GM08714 (cell line): ENCODE data around the gene HEATR5A.

ENCODE experiments used
- H3K4me3 ChIP-seq: fragments of 200-500 bp; sonication (Bioruptor generic); 2 replicates; pipeline ENCODE4 v1.5.1; 2014; ENCODE audit warnings: mild to moderate bottlenecking, low read length, inconsistent platforms
- ZNF274 ChIP-seq: IDR thresholded peaks from 2 replicates; pipeline ENCODE4 v1.6.1; 2012; ENCODE audit warnings: mild to moderate bottlenecking, low read depth, low read length

The HEATR5A gene

GRCh38 chr14:31300296-31300695 lies 120.1 kb downstream of the HEATR5A start:
- no peak overlapping the region for H3K4me3 ChIP-seq
- TF ChIP-seq ZNF274, result no peak

DNA sequence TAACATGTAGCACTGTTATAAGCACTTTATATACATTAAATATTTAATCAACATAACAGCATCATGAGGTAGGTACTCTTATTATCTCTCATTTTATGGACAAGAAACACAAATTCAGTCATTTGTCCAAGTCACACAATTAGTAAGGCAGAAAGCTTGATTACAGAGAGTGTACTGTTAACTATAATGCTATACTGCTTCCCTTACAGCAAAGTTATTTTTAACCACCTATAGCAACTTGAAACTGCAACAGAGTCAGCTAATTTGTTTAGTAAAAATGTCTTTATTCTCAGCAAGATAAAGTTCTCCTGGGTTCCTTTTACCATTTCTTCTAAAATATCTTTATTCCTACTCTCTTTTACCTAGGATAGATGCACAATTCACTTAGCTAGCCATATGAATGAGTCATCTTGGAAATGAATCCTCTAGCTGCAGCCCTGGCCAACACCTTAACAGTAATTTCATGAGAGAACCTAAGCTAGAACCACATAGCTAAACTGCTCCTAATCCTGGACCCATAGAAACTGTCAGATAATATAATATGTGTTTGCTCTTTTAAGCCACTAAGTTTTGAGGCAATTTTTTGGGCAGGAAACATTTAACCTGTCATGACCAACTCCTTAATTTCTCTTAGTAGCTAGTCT lies 122.5 kb downstream of the HEATR5A start:
- no peak for TF ChIP-seq ZNF274
- no peak overlapping the region for H3K4me3 ChIP-seq

DNA sequence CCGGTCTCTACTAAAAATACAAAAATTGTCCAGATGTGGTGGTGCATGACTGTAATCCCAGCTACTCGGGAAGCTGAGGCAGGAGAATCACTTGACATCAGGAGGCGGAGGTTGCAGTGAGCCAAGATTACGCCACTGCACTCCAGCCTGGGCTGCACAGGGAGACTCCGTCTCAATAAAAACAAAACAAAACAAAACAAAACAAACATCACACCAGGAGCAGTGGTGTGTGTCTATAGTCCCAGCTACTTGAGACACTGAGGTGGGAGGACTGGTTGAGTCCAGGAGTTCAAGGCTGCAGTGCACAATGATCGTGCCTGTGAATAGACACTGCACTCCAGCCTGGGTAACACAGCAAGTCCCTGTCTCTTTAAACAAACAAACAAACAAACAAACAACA lies 123.2 kb downstream of the HEATR5A start:
- no peak overlapping the region for H3K4me3 ChIP-seq
- no peak for TF ChIP-seq ZNF274

DNA sequence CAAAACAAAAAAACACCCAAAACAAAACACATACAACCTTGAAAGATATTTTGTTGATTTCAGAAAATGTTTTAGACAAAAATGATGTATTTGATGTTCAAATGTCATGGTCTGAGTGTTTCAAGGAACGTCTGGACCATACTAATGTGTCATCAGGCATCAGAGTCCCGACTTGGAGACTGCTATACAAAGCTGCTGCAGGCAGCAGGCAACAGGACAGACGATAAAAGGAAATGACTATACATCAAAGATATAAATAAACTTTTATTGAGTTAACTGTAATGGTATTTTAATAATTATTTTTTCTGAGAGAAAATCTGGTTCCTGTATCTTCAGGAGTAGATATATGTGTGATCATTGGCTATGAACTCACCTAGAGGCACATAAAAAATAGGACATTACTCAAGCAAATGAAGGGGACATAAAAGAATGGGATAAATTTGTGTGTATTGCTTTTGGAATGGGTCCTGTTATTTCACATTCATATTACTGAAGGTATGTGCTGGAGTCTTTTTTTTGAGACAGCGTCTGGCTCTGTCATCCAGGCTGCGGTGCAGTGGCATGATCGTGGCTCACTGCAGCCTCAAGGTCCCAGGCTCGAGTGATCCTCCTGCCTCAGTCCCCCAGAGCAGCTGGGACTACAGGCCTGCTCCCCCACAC lies 125.5 kb downstream of the HEATR5A start:
- no peak overlapping the region for H3K4me3 ChIP-seq
- no peak for TF ChIP-seq ZNF274

DNA sequence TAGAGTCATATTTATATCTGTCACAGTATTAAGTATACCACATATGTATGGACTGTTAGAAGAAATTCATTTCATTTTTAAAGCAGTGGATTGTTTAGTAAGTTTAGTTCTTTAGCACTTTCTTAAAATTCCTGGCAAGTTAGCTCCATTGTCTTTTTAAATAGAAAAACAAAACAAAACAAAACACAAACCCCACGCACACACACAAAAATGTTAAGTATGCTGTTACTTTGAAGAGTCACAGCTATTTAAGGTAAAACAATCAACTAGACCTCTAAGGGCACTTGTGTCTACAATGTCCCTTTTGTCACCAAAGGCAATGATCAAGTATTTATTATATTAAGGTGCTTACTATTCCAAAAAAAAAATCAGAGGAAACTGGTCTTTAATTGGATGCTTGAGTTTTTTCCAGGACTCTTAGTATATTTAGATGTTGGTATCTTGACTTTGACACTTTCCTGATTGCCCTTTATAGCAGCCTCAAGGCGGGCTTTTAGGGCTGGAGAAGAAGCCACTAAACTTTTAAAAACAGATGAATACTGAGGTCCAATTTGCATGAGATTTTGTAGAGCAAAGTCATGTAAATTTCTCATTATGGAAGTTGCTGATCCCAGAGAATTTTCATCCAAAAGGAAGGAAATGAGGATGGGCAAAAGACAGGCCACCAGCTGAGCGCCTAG lies 127.3 kb downstream of the HEATR5A start:
- H3K4me3 ChIP-seq, result no peak overlapping the region
- TF ChIP-seq ZNF274, result no peak

DNA sequence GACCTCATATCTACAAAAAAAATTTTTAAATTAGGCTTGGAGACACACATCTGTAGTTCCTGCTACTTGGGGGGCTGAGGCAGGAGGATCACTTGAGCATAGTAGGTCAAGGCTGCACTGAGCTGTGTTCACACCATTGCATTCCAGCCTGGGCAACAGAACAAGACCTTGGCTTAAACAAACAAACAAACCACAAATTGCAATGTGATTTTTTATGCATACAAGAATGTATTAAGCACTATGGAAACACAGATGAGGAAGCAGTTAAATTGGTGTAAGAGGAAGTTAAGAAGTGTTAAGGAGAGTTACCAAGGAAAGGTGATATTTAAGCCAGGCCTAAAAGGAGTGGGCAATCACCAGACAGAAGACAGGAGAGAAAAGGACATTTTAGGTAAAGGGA lies 129.1 kb downstream of the HEATR5A start:
- no peak overlapping the region for H3K4me3 ChIP-seq
- TF ChIP-seq ZNF274, result no peak

- H3K4me3 ChIP-seq, result no peak overlapping the region
- TF ChIP-seq ZNF274, result no peak
Observed at GRCh38 chr14:31287294-31287972, 132.9 kb downstream of the HEATR5A start.

DNA sequence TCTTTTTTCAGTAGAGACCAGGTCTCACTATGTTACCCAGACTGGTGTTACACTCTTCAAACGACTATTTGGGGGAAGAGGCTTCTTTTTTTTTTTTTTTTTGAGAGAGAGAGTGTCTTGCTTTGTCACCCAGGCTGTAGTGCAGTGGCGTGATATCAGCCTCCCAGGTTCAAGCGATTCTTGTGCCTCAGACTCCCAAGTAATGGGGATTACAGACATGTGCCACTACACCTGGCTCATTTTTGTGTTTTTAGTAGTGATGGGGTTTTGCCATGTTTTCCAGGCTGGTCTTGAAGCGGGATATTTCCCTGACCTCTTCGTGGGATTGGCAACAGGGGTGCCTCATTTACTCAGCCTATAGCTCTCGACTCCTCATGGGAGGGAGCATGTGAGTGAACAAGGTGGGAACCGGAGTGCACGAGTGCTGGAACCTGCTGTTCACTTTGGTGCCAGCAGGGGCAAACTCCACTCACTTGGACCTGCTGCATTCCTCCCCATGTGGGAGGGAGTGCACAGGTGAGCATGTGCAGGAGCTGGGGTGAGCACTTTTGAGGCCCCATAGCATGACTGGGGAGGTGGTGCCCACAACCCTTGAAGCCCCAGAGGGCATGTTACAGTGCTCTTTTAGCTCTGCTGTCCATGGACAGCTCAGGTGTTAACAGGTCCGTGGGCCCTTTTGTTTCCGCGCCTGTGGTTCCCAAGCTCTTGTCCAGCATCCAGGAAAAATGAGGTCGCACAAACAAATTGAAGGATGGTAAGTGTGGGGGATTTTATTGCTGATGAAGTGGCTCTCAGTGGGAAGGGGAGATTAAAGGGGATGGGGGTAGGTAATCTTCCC lies 133.7 kb downstream of the HEATR5A start:
- no peak for TF ChIP-seq ZNF274
- no peak overlapping the region for H3K4me3 ChIP-seq

DNA sequence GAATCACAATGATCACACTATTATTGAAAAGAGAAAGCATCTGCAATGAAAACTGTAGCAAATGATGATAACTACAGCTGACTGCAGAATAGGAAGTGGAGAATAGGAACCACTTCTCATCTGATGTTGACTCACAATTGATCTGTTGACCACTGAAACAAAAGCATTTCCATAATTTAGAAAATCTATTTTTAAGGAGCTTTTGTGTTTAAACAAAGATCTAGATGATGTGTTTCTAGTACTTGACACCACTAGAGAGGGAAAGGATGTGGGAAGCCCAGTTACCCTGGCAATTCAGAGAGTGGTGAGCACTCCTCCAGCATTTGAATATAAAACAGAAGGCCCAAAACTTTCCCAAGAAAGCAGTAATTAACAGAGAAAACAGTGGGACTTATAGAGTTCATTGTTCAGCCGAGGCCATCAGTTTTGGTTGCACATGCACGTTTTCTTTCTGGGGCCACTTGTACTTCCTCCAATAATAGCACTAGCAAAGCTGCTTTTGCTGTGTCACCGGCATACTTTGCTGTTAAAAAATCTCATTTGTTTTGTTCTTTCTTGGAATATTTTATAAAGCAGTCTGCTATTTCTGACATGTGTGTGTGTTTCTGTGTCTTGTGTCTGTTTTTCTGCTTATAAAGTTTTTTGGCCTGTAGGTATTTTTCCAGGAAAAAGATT lies 136.6 kb downstream of the HEATR5A start:
- TF ChIP-seq ZNF274, result no peak

GRCh38 chr14:31283153-31283552 lies 137.2 kb downstream of the HEATR5A start:
- TF ChIP-seq ZNF274, result no peak
- no peak overlapping the region for H3K4me3 ChIP-seq

More for the DNA sequence above, 136.6 kb downstream of the HEATR5A start:
- H3K4me3 ChIP-seq, result no peak overlapping the region

GRCh38 chr14:31280871-31281220 lies 139.5 kb downstream of the HEATR5A start:
- no peak for TF ChIP-seq ZNF274
- no peak overlapping the region for H3K4me3 ChIP-seq

- no peak overlapping the region for H3K4me3 ChIP-seq
- TF ChIP-seq ZNF274, result no peak
Observed at GRCh38 chr14:31280132-31280870, 140.0 kb downstream of the HEATR5A start.

GRCh38 chr14:31278883-31279282 lies 141.5 kb downstream of the HEATR5A start:
- TF ChIP-seq ZNF274, result no peak
- no peak overlapping the region for H3K4me3 ChIP-seq
